Measurements from ENCODE around the gene SLC16A14. TPM values are rescaled to one million over a fixed set of nuclear protein-coding genes. Genes with fewer than 3 reads are reported as not detected.

SLC16A14 gene
- total and polyA plus RNA-seq, 2 experiments from 2014 or later, result 1.1 to 2.7 TPM

DNA sequence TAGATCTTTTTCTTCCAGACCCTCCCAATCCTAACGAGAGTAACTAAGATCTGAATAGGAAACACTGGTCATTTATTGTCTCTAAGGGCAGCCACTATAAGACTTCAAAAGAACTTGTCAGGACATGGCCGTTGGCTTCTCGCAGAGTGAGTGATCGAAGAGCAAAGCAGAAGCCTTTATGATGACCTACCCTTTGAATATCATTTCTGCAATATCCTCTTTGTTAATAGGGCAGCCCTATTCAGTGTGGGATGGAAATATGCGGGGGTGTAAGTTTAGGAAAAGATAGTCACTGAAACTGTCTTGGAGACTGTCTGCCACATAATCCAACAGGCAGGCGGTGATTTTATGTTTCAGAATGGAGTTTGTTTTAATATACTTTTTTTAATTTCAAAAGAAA lies 75.5 kb downstream of the SLC16A14 start:
- Histone ChIP-seq H3K27ac (ENCODE audit: low read depth) (no peak overlapping the region), H3K27me3 (ENCODE audit: insufficient read depth) (no peaks in the 10 kb centered on the region), H3K36me3 (ENCODE audit: insufficient read depth) (no peaks in the 10 kb centered on the region), H3K4me2 (no peak overlapping the region), H3K79me2 (replicated peaks; ENCODE audit: insufficient read depth) (no peaks in the 10 kb centered on the region), H3K4me3 (no peak overlapping the region), H2AFZ (no peak overlapping the region), H3K4me1 (ENCODE audit: insufficient read depth) (no peaks in the 10 kb centered on the region), H3F3A (replicated peaks; ENCODE audit: low read depth) (no peaks in the 10 kb centered on the region), H4K20me1 (replicated peaks; ENCODE audit: insufficient read depth) (no peaks in the 10 kb centered on the region), H3K9me2 (ENCODE audit: insufficient read depth) (peaks cover 4% of the 10 kb centered on the region; the same call in 1 of the 2 replicates)
- no peak for DNase-seq (ENCODE audit: low spot score)
- Mint-ChIP-seq H3K9me3 (no peaks in the 10 kb centered on the region), H3K4me1 (no peaks in the 10 kb centered on the region), H3K36me3 (ENCODE audit: low read depth) (peaks cover 3% of the 10 kb centered on the region; the same call in 2 of the 3 replicates), H3K27me3 (ENCODE audit: insufficient read depth, low read depth, poor library complexity) (peaks cover 2% of the 10 kb centered on the region), H3K4me3 (no peak overlapping the region), H3K27ac (no peak overlapping the region)
- no peak for TF ChIP-seq ZNF331 (CRISPR knock-in tag; IDR thresholded peaks at IDR 0.05; ENCODE audit: low read depth)
- no peak for ATAC-seq

Small RNAs within 50 kb of the gene (small RNA-seq; reads per million reads assigned to genes)
- not detected for gene RNY4P19 (ENCODE audit: low replicate concordance)

Other genes starting within 250 kb of the SLC16A14 start
- gene TRIP12, start 146.9 kb downstream of the SLC16A14 start, total RNA-seq (2014; rRNA removed; shearing (Covaris generic)), result 117 and 133 TPM in 2 replicates
- 20.7 and 21.5 TPM in 2 replicates for gene TRIP12, start 146.9 kb downstream of the SLC16A14 start, polyA plus RNA-seq (2016; fragmentation: Nextera tagmentation; extraction: Ambion mirVana)
- 7.6 and 9.0 TPM in 2 replicates for gene FBXO36, start 146.4 kb downstream of the SLC16A14 start, total RNA-seq (2014; rRNA removed; shearing (Covaris generic))
- gene FBXO36, start 146.4 kb downstream of the SLC16A14 start, polyA plus RNA-seq (2016; fragmentation: Nextera tagmentation; extraction: Ambion mirVana), result 4.6 and 5.8 TPM in 2 replicates
- gene SP110, start 151.1 kb upstream of the SLC16A14 start, total RNA-seq (2014; rRNA removed; shearing (Covaris generic)), result 1.1 and 2.3 TPM in 2 replicates
- gene SP110, start 151.1 kb upstream of the SLC16A14 start, polyA plus RNA-seq (2016; fragmentation: Nextera tagmentation; extraction: Ambion mirVana), result 4.6 and 8.2 TPM in 2 replicates
- 0.24 and 0.39 TPM in 2 replicates for gene SP140, start 156.8 kb upstream of the SLC16A14 start, total RNA-seq (2014; rRNA removed; shearing (Covaris generic))
- gene SP140, start 156.8 kb upstream of the SLC16A14 start, polyA plus RNA-seq (2016; fragmentation: Nextera tagmentation; extraction: Ambion mirVana), result 0.54 and 0.70 TPM in 2 replicates